OCI-LY7 (cell line): Measurements from ENCODE around the gene CCDC38. TPM values are rescaled to one million over a fixed set of nuclear protein-coding genes. Genes with fewer than 3 reads are reported as not detected.

Experiments
- BruUV-seq: library from RNA; stranded (reverse); fragments of 400-500 nt; replicated peaks from 2 replicates; lab custom pipeline; 2021; lab: Mats Ljungman, UMichigan
- CTCF ChIA-PET: fragments of 300-600 bp; sonication (Branson Sonifier 250); formaldehyde crosslinking; loops from one replicate; lab custom pipeline; 2022; ENCODE audit warnings: antibody characterized with exemption; ENCODE audit not compliant: unreplicated experiment; lab: Charles Lee
- POLR2A ChIA-PET: fragments of 300-600 bp; sonication (Branson Sonifier 250); formaldehyde crosslinking; loops from one replicate; lab custom pipeline; 2022; ENCODE audit warnings: antibody characterized with exemption; lab: Charles Lee
- DNase-seq: peaks from one replicate; pipeline ENCODE4 v3.0.0-alpha.2; 2015; ENCODE audit warnings: low spot score
- H2AFZ ChIP-seq: fragments of 200-600 bp; sonication (generic), shearing (Covaris generic); 2 replicates; pipeline ENCODE4 v1.6.1; 2014; ENCODE audit warnings: mild to moderate bottlenecking, antibody characterized with exemption, low read length, moderate library complexity
- H3K27ac ChIP-seq: fragments of 200-600 bp; sonication (generic); 2 replicates; pipeline ENCODE4 v1.5.1; 2014; ENCODE audit warnings: mixed run types, low read depth, mild to moderate bottlenecking, moderate library complexity, low read length, inconsistent platforms; ENCODE audit not compliant: poor library complexity, severe bottlenecking
- H3K36me3 ChIP-seq: fragments of 200-600 bp; sonication (generic); 2 replicates; pipeline ENCODE4 v1.6.1; 2014; ENCODE audit warnings: mild to moderate bottlenecking, antibody characterized with exemption, low read length, moderate library complexity, mixed read lengths; ENCODE audit not compliant: insufficient read depth
- H3K4me1 ChIP-seq: fragments of 200-600 bp; sonication (generic); 2 replicates; pipeline ENCODE4 v1.5.1; 2014; ENCODE audit warnings: mild to moderate bottlenecking, low read length; ENCODE audit not compliant: insufficient read depth, poor library complexity, severe bottlenecking
- H3K4me2 ChIP-seq: fragments of 200-600 bp; sonication (generic); 2 replicates; pipeline ENCODE4 v1.6.1; 2014; ENCODE audit warnings: mild to moderate bottlenecking, low read length
- H3K4me3 ChIP-seq: fragments of 200-600 bp; sonication (generic); 2 replicates; pipeline ENCODE4 v1.5.1; 2014; ENCODE audit warnings: mild to moderate bottlenecking, low read depth, low read length; ENCODE audit not compliant: poor library complexity, severe bottlenecking
- H3K79me2 ChIP-seq: fragments of 200-600 bp; sonication (generic); 2 replicates; pipeline ENCODE4 v1.6.1; 2016; ENCODE audit warnings: low read depth, mild to moderate bottlenecking, low read length, moderate library complexity, mixed read lengths; ENCODE audit not compliant: insufficient read depth
- H3K9me2 ChIP-seq: fragments of 200-600 bp; sonication (generic); 2 replicates; pipeline ENCODE4 v1.6.1; 2016; ENCODE audit warnings: mild to moderate bottlenecking, low read length, mixed read lengths; ENCODE audit not compliant: insufficient read depth
- H3K9me3 ChIP-seq: fragments of 200-600 bp; sonication (generic); 2 replicates; pipeline ENCODE4 v1.6.1; 2014; ENCODE audit warnings: mild to moderate bottlenecking, mixed run types, low read length, mixed read lengths
- H4K20me1 ChIP-seq: fragments of 200-600 bp; sonication (generic); 2 replicates; pipeline ENCODE4 v1.6.1; 2014; ENCODE audit warnings: mild to moderate bottlenecking, antibody characterized with exemption, low read length, moderate library complexity, mixed read lengths; ENCODE audit not compliant: insufficient read depth
- EZH2phosphoT487 ChIP-seq: fragments of 200-600 bp; sonication (generic); IDR thresholded peaks from 2 replicates; pipeline ENCODE4 v1.6.1; 2018; ENCODE audit warnings: low read depth, borderline replicate concordance, mild to moderate bottlenecking, mixed run types, antibody characterized with exemption, low read length, moderate library complexity, mixed read lengths
- intact Hi-C: fragments of 100-400 bp; cut with micrococcal nuclease; formaldehyde crosslinking; loops from one replicate; pipeline ENCODE4 v1.10.0; 2022; ENCODE audit not compliant: unreplicated experiment
- total RNA-seq, 2 experiments: library from RNA; depleted of rRNA in 1 of 2; stranded (reverse); fragments of >200 nt in 1 of 2; shearing (Covaris generic) in 1 of 2; gene quantifications; 2 replicates each; pipeline ENCODE4 v1.2.3, GENCODE V29; 2014 to 2022
- TF ChIP-seq, protein P1 (sequence below): fragments of 200-600 bp; sonication (generic); conservative IDR thresholded peaks from 2 replicates; pipeline ENCODE4 v1.5.1; 2014; ENCODE audit warnings: mild to moderate bottlenecking, antibody characterized with exemption, low read length, moderate library complexity, mixed read lengths

Gene CCDC38
- total RNA-seq, 2 experiments from 2014 or later = 0.16 to 0.99 TPM

DNA sequence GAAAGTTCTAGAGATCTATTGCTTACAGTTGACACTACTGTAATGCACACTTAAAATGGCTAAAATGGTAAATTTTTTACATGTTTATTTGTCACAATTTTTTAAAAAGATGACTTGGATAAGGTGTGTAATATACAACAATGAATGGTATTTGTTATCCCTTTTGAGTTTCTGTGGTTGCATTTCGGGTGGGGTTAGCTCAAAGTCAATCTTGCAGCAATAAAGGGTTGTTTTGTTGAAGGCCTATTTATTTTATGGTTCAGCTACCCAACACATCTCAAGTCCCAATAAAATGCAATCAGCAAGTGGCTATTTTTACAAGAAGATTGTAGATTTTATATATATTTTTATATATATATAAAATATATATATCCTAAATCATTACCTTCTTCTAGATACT, 61.5 kb downstream of the CCDC38 start:
- Histone ChIP-seq H3K4me3 (no peak overlapping the region), H4K20me1 (no peaks in the 10 kb centered on the region), H3K79me2 (no peaks in the 10 kb centered on the region), H3K9me3 (no peaks in the 10 kb centered on the region), H3K9me2 (no peaks in the 10 kb centered on the region), H3K27ac (no peak overlapping the region), H2AFZ (no peak overlapping the region), H3K4me2 (no peak overlapping the region), H3K36me3 (no peaks in the 10 kb centered on the region), H3K4me1 (no peaks in the 10 kb centered on the region)
- TF ChIP-seq, protein P1, sequence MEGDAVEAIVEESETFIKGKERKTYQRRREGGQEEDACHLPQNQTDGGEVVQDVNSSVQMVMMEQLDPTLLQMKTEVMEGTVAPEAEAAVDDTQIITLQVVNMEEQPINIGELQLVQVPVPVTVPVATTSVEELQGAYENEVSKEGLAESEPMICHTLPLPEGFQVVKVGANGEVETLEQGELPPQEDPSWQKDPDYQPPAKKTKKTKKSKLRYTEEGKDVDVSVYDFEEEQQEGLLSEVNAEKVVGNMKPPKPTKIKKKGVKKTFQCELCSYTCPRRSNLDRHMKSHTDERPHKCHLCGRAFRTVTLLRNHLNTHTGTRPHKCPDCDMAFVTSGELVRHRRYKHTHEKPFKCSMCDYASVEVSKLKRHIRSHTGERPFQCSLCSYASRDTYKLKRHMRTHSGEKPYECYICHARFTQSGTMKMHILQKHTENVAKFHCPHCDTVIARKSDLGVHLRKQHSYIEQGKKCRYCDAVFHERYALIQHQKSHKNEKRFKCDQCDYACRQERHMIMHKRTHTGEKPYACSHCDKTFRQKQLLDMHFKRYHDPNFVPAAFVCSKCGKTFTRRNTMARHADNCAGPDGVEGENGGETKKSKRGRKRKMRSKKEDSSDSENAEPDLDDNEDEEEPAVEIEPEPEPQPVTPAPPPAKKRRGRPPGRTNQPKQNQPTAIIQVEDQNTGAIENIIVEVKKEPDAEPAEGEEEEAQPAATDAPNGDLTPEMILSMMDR = no peak
- no peak for TF ChIP-seq EZH2phosphoT487
- intact Hi-C loops = no loop called here
- POLR2A ChIA-PET = no interaction called here
- CTCF ChIA-PET = no interaction called here
- BruUV-seq = no TSS peak
- DNase-seq = no peak

DNA sequence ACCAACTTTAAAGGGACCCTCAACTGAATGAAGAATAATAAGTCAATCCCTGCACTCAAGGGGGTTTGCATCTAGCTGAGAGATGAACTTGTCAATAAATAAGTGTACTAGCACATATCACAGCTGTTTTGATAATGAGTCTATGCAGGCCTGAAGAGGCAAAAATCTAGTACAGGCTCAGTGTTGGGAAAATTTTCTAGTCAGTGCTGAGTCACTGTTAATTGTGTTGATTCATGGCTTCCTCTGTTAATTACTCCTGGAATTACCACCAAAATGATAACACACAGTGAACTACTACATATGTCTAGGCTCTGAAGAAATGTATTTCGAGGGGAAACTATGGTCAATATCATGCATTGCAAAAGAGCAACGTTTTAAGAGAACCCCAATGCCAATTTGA, 64.8 kb downstream of the CCDC38 start:
- Histone ChIP-seq H3K4me1 (no peaks in the 10 kb centered on the region), H3K4me3 (no peak overlapping the region), H3K4me2 (no peak overlapping the region), H3K36me3 (peaks cover 7% of the 10 kb centered on the region; the same call in 1 of the 2 replicates), H2AFZ (no peak overlapping the region), H3K27ac (no peak overlapping the region), H3K79me2 (no peaks in the 10 kb centered on the region), H4K20me1 (no peaks in the 10 kb centered on the region), H3K9me2 (no peaks in the 10 kb centered on the region), H3K9me3 (no peaks in the 10 kb centered on the region)
- POLR2A ChIA-PET = interaction anchor here (0.7 to 1.7 kb wide), 2 partner anchors 13 to 1900 kb away, joined by 3 to 12 read pairs; no protein-coding TSS in a partner anchor
- intact Hi-C loops = no loop called here
- no TSS peak for BruUV-seq
- no peak for DNase-seq
- CTCF ChIA-PET = interaction anchor here (0.9 kb wide), 1 partner anchor 335 kb away, joined by 4 read pairs; no protein-coding TSS in a partner anchor
- TF ChIP-seq, protein P1 = no peak
- TF ChIP-seq EZH2phosphoT487 = no peak

DNA sequence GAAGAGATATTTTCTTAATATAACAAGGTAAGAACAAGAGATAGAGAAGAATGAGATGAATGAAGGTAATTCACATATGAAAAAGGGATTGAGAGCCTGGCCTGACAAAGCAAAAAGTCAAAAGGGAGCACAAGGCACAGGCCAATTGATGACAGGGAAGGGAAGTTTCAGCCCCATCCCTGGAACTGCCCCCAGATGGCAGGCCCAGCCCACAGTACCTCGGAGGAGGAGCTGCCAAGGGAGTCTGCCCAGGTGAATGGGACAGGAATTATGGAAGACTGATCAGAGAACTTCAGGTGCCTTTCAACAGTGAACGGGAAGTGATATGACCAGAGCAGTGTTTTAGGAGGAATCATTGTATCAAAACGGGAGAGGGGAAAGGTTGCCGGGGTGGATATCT, 68.0 kb downstream of the CCDC38 start:
- CTCF ChIA-PET = no interaction called here
- Histone ChIP-seq H2AFZ (no peak overlapping the region), H3K4me2 (no peak overlapping the region), H3K9me2 (no peaks in the 10 kb centered on the region), H3K4me3 (no peak overlapping the region), H3K4me1 (no peaks in the 10 kb centered on the region), H3K27ac (no peak overlapping the region), H4K20me1 (no peaks in the 10 kb centered on the region), H3K79me2 (no peaks in the 10 kb centered on the region), H3K36me3 (peaks cover 23% of the 10 kb centered on the region), H3K9me3 (no peaks in the 10 kb centered on the region)
- DNase-seq = no peak
- no TSS peak for BruUV-seq
- POLR2A ChIA-PET = interaction anchor here (0.6 kb wide), 1 partner anchor 223 kb away, joined by 5 read pairs; no protein-coding TSS in a partner anchor
- intact Hi-C loops = no loop called here
- TF ChIP-seq EZH2phosphoT487 = no peak
